DMS79 (cell line): Measurements from ENCODE around the gene YARS1.

Experiments
- DNase-seq: peaks from one replicate; lab custom pipeline; 2025; lab: John Stamatoyannopoulos, UW

The YARS1 gene

GRCh38 chr1:32744071-32744425, 73.1 kb downstream of the YARS1 start:
- DNase-seq: no peak

- DNase-seq: no peak
These were observed 73.6 kb downstream of the YARS1 start for GRCh38 chr1:32743380-32744070.

DNA sequence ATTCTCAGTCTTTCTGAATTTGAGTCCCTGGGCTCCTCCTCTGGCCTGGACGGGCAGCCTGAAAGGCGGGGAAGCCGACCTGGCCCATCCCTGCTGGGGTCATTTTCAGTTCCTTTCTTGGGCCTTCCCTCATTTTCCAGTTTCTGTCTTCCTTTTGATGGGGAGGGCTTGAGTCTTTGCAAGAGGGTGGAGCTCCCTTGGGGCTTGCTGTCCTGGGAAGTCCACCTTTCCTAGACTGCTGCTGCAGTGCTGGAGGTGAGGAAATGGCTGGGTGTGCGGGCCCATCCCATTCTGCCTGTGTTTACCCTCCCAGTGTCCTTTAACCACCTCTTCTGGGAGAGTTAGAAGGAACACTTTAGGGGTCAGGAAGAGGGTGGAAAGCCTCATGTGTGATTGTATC, 74.2 kb downstream of the YARS1 start:
- no peak for DNase-seq

DNA sequence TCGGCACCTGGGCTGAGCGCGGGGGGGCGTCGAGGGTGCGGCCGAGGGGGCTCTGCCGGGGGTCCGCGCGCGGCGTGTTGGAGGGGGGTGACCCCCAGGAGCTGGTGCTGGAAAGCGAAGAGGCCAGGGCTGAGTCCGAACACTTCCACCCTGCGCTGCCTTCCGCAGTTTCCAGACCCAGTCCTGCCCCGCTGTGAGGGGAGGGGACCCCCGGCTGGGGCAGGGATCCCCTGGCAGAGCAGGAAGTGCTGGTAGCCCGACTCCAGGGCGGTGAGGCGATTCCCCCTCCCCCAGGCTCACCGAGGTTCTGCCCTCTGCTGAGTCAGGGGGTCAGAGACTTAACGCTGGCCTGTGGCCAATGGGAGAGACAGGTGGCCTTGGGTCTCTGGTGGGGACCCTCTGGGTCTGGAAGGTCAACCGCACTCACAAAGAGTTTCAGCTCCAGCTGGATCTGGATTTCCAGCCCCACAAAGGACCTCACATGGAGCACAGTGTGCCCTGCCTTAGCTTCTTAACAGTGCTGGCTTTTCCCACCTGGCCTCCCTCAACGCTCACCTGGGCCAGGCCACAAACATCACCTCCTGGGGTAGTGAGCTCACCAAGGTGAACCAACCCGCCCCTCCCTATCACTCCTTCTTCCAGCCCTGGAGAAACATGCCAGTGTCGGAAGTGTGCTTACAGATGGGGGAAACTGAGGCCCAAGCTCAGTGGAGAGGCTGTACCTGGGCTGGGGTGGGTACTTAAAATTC, 74.8 kb downstream of the YARS1 start:
- no peak for DNase-seq

- DNase-seq: no peak
These were observed 75.6 kb downstream of the YARS1 start for GRCh38 chr1:32741413-32742198.

GRCh38 chr1:32741059-32741412, 76.1 kb downstream of the YARS1 start:
- no peak for DNase-seq

GRCh38 chr1:32736812-32737791, 80.1 kb downstream of the YARS1 start:
- no peak for DNase-seq

- DNase-seq: no peak
These were observed 83.4 kb downstream of the YARS1 start for GRCh38 chr1:32733582-32734321.

DNA sequence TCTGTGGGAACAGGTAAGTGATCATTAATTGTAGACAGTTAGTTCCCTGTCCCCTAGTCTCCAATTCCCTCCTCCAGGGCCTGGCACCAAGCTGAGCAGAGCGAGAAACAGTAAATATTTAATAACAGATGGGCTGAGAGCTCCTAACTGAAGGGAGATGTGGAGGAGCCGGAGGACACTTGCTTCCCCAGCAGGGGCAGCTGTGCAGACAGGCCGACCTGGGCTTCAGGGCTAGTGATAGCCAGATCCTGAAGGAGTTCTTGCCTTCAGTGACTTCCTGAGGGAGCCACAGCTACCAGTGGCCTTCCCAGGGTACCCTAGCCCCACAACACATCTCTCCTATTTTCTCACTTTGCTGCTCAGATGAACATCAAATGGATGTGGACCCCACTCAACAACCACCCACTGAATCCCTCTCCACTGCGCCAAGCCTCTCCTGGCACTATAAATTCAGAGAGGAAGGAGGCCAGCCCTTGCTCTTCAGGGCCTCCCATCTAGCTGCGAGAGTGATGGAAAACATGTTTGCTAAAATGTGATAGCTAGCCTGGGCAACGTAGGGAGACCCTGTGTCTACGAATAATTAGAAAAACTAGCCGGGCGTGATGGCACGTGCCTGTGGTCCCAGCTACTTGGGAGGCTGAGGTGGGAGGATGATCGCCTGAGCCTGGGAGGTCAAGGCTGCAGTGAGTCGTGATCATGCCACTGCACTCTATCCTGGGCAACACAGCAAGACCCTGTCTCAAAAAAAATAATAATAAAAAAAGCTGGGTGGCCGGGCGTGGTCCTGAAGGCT, 87.7 kb downstream of the YARS1 start:
- no peak for DNase-seq

DNA sequence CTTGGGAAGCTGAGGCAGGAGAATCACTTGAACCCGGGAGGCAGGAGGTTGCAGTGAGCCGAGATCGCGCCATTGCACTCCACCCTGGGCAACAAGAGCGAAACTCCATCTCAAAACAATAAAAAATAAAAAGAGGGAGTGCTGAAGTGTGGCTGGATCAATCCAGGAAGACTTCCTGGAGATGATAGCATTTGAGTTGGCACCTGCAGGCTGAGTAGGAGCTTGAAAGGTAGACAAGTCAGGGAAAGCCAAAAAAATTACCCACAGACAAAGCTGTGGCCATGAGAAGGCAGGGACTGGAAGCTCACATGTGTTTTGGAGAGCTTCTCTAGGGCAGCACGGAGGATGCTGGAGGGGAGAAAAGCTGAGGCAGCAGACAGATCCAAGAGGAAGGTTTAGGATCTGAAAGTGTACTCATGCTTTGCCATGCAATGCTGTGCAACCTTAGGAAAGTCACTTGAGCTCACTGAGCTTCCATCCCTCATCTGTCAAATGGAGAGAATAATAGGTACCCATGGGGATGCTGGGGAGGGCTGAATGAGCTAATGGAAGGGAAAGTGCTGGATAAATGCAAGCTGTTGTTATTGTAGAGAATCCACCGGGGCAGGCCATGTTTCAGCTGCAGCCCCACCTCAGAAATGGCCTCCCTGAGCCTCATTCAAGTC, 88.6 kb downstream of the YARS1 start:
- DNase-seq: no peak

DNA sequence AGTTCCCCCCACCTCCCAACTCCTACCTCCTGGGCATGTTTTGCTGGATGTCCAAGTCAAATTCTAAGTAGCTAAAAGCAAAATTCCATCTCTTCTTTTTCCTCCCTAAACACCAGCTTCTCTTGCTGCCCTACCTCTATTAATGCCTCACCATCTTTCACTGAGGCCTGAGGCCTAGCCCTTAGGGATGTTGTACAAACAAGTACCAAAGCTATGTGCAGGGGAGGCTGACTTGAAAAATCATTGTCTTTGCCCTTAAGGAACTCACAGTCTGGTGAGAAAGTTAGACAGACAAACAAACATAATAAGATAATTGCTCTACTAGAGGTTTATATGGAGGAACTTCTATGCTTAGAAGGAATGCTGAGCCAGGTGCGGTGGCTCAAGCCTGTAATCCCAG, 89.3 kb downstream of the YARS1 start:
- no peak for DNase-seq

DNA sequence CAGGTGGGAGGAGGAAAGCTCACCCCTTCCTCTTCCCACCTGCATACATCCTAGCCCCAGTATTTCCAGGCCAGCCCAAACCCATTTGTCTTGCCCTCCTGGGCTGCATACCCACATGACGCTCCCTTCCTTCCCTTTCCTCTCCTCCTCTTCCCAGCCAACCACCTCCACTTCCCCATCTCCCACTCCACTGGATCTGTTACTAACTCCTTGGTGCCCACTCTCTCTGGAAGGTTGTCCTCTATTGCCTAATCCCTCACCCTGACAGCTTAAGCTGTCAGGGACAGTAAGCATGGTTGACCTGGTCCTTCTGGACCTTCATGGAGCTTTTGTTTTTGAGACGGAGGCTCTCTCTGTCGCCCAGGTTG, 91.6 kb downstream of the YARS1 start:
- DNase-seq: no peak
